Activated CD4-positive, CD25-positive, alpha-beta regulatory T cell treated with anti-CD3 and anti-CD28 coated beads, Interleukin-2, amount 50 U/mL, for 24 hours (primary cell): ENCODE results near the gene SLC10A3.
A peak's percentile ranks its signal among the peaks of the same experiment; 100 is the strongest.

Experiments used
- ATAC-seq, 2 donors: fragments of 150-1000 bp; cut with Tn5 transposase; one replicate each; pipeline ENCODE4 v1.10.0; 2021; ENCODE audit warnings: mild to moderate bottlenecking in 1 of 2, moderate library complexity in 1 of 2

Gene SLC10A3

GRCh38 chrX:154462396-154462795, 28.0 kb downstream of the SLC10A3 start:
- no peak for ATAC-seq

GRCh38 chrX:154460326-154460725, 30.1 kb downstream of the SLC10A3 start:
- no peak for ATAC-seq

GRCh38 chrX:154459832-154460231, 30.6 kb downstream of the SLC10A3 start:
- no peak for ATAC-seq

GRCh38 chrX:154458954-154459778, 31.3 kb downstream of the SLC10A3 start:
- peak; percentile 28 to 43 for ATAC-seq

GRCh38 chrX:154458116-154458953, 32.1 kb downstream of the SLC10A3 start, which contains the start of gene PLXNA3:
Gene PLXNA3 (plus strand): TSS chrX:154458281. CDS start chrX:154460184, 1,903 bp downstream.
- peak; percentile 81 for ATAC-seq

GRCh38 chrX:154457491-154458115, 32.8 kb downstream of the SLC10A3 start:
- ATAC-seq: peak; percentile 56 to 67

- no peak for ATAC-seq
Observed at GRCh38 chrX:154452823-154453222, 37.6 kb downstream of the SLC10A3 start.

- no peak for ATAC-seq
Observed at GRCh38 chrX:154450312-154450711, 40.1 kb downstream of the SLC10A3 start.

GRCh38 chrX:154449618-154450017, 40.8 kb downstream of the SLC10A3 start:
- ATAC-seq: no peak

GRCh38 chrX:154448484-154448883, 41.9 kb downstream of the SLC10A3 start:
- no peak for ATAC-seq

GRCh38 chrX:154446430-154446829, 44.0 kb downstream of the SLC10A3 start:
- ATAC-seq: no peak

GRCh38 chrX:154445776-154446175, 44.7 kb downstream of the SLC10A3 start:
- ATAC-seq: no peak

- ATAC-seq: no peak
Observed at GRCh38 chrX:154444755-154445246, 45.6 kb downstream of the SLC10A3 start.

GRCh38 chrX:154443992-154444754, 46.3 kb downstream of the SLC10A3 start, which contains the start of gene FAM50A:
Gene FAM50A (plus strand): TSS chrX:154444141. CDS start chrX:154444236, 95 bp downstream.
- ATAC-seq: peak; percentile 83 to 90

GRCh38 chrX:154443479-154443910, 46.9 kb downstream of the SLC10A3 start:
- peak in 1 of 2 donors; percentile 12 for ATAC-seq

GRCh38 chrX:154441984-154442707, 48.3 kb downstream of the SLC10A3 start:
- ATAC-seq: no peak

GRCh38 chrX:154441564-154441963, 48.9 kb downstream of the SLC10A3 start:
- no peak for ATAC-seq

- ATAC-seq: no peak
Observed at GRCh38 chrX:154440623-154441357, 49.6 kb downstream of the SLC10A3 start.

- ATAC-seq: no peak
Observed at GRCh38 chrX:154439841-154440240, 50.6 kb downstream of the SLC10A3 start.
